Neural progenitor cell (in vitro differentiated cells): ENCODE data around the gene PRMT1.

ENCODE experiments used
- EZH2 ChIP-seq: fragments of 200-600 bp; sonication (generic); IDR thresholded peaks from 2 replicates; pipeline ENCODE4 v1.6.1; 2017; ENCODE audit warnings: antibody characterized with exemption, mild to moderate bottlenecking, moderate library complexity
- EZH2phosphoT487 ChIP-seq: fragments of 200-600 bp; sonication (generic); IDR thresholded peaks from 2 replicates; pipeline ENCODE4 v1.6.1; 2017; ENCODE audit warnings: antibody characterized with exemption
- TF ChIP-seq, protein P1 (sequence below): fragments of 200-600 bp; sonication (generic); IDR thresholded peaks from 2 replicates; pipeline ENCODE4 v1.5.1; 2017; ENCODE audit warnings: antibody characterized with exemption, mild to moderate bottlenecking

DNA sequence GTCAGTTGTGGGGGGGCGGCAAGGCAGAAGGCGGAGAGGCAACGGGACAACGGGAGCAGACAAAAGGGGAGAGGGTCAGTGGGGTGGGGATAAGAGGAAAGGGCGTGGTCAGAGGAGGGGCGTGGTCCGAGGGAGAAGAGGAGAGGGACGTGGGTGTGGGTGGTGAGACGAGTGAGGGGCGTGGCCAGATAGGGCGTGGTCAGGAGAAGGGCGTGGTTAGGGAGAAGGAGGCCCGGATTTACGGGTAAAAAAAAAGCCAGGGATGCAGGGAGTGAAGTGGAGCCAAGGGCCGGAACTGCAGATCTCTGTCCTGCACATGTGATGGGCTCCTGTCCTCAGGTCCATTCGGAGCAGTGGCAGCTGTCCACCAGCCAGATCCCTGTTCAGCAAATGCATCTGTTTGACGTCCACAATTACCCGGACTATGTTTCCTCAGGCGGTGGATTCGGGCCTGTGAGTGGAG lies 35.4 kb downstream of the PRMT1 start:
- TF ChIP-seq, protein P1, sequence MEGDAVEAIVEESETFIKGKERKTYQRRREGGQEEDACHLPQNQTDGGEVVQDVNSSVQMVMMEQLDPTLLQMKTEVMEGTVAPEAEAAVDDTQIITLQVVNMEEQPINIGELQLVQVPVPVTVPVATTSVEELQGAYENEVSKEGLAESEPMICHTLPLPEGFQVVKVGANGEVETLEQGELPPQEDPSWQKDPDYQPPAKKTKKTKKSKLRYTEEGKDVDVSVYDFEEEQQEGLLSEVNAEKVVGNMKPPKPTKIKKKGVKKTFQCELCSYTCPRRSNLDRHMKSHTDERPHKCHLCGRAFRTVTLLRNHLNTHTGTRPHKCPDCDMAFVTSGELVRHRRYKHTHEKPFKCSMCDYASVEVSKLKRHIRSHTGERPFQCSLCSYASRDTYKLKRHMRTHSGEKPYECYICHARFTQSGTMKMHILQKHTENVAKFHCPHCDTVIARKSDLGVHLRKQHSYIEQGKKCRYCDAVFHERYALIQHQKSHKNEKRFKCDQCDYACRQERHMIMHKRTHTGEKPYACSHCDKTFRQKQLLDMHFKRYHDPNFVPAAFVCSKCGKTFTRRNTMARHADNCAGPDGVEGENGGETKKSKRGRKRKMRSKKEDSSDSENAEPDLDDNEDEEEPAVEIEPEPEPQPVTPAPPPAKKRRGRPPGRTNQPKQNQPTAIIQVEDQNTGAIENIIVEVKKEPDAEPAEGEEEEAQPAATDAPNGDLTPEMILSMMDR, result no peak
- TF ChIP-seq EZH2 (no peak), EZH2phosphoT487 (no peak)
